H9 (cell line): ENCODE data around the gene NXN. TPM values are rescaled to one million over a fixed set of nuclear protein-coding genes. Genes with fewer than 3 reads are reported as not detected.

ENCODE experiments used
- DNase-seq: peaks from one replicate; pipeline ENCODE4 v3.0.0-alpha.2; 2017
- H2AFZ ChIP-seq: one replicate; pipeline ENCODE4 v1.6.1; 2013; ENCODE audit warnings: mild to moderate bottlenecking, low read length, control low read depth, moderate library complexity
- H2AK5ac ChIP-seq: 2 replicates; pipeline ENCODE4 v1.6.1; 2013; ENCODE audit warnings: low read length, control low read depth, mixed read lengths; ENCODE audit not compliant: insufficient read length
- H2BK120ac ChIP-seq: one replicate; pipeline ENCODE4 v1.6.1; 2013; ENCODE audit warnings: low read depth, mild to moderate bottlenecking, low read length, control low read depth, inconsistent platforms; ENCODE audit not compliant: poor library complexity, severe bottlenecking
- H2BK12ac ChIP-seq: 2 replicates; pipeline ENCODE4 v1.6.1; 2013; ENCODE audit warnings: low read length, control low read depth, mixed read lengths, low read depth; ENCODE audit not compliant: insufficient read length
- H2BK15ac ChIP-seq: 2 replicates; pipeline ENCODE4 v1.6.1; 2013; ENCODE audit warnings: low read depth, low read length, control low read depth
- H2BK20ac ChIP-seq: one replicate; pipeline ENCODE4 v1.6.1; 2013; ENCODE audit warnings: low read depth, mild to moderate bottlenecking, low read length, control low read depth, inconsistent platforms; ENCODE audit not compliant: poor library complexity, severe bottlenecking
- H2BK5ac ChIP-seq: 2 replicates; pipeline ENCODE4 v1.6.1; 2013; ENCODE audit warnings: low read length, control low read depth, mixed read lengths; ENCODE audit not compliant: insufficient read length
- H3K14ac ChIP-seq: 2 replicates; pipeline ENCODE4 v1.6.1; 2013; ENCODE audit warnings: low read length, control low read depth; ENCODE audit not compliant: insufficient read depth
- H3K18ac ChIP-seq: 2 replicates; pipeline ENCODE4 v1.6.1; 2013; ENCODE audit warnings: low read depth, mild to moderate bottlenecking, mixed read lengths, low read length, control low read depth; ENCODE audit not compliant: insufficient read length
- H3K23ac ChIP-seq: 2 replicates; pipeline ENCODE4 v1.6.1; 2013; ENCODE audit warnings: low read length, control low read depth, mixed read lengths, low read depth; ENCODE audit not compliant: insufficient read length
- H3K23me2 ChIP-seq: 2 replicates; pipeline ENCODE4 v1.6.1; 2013; ENCODE audit warnings: low read depth, mild to moderate bottlenecking, mixed read lengths, low read length, control low read depth; ENCODE audit not compliant: insufficient read length, poor library complexity, severe bottlenecking
- H3K27ac ChIP-seq: 2 replicates; pipeline ENCODE4 v1.5.1; 2013; ENCODE audit warnings: low read length, control low read depth, mixed read lengths, low read depth; ENCODE audit not compliant: insufficient read length
- H3K27me3 ChIP-seq: 2 replicates; pipeline ENCODE4 v1.6.1; 2013; ENCODE audit warnings: low read length, control low read depth, inconsistent platforms; ENCODE audit not compliant: insufficient read depth
- H3K4ac ChIP-seq: 2 replicates; pipeline ENCODE4 v1.6.1; 2013; ENCODE audit warnings: low read depth, mild to moderate bottlenecking, control low read depth, inconsistent platforms, low read length, moderate library complexity
- H3K4me1 ChIP-seq: 2 replicates; pipeline ENCODE4 v1.6.1; 2013; ENCODE audit warnings: low read length, control low read depth, inconsistent platforms; ENCODE audit not compliant: insufficient read depth
- H3K4me2 ChIP-seq: 2 replicates; pipeline ENCODE4 v1.6.1; 2013; ENCODE audit warnings: low read length, control low read depth, mixed read lengths; ENCODE audit not compliant: insufficient read length, insufficient read depth
- H3K56ac ChIP-seq: 2 replicates; pipeline ENCODE4 v1.6.1; 2013; ENCODE audit warnings: low read depth, mild to moderate bottlenecking, mixed read lengths, low read length, control low read depth; ENCODE audit not compliant: insufficient read length
- H3K79me1 ChIP-seq: 2 replicates; pipeline ENCODE4 v1.6.1; 2013; ENCODE audit warnings: low read depth, mild to moderate bottlenecking, moderate library complexity, low read length, control low read depth, inconsistent platforms; ENCODE audit not compliant: insufficient read depth, poor library complexity, severe bottlenecking
- H3K79me2 ChIP-seq: 2 replicates; pipeline ENCODE4 v1.6.1; 2013; ENCODE audit warnings: low read length, control low read depth, inconsistent platforms; ENCODE audit not compliant: insufficient read depth
- H3K9ac ChIP-seq: 2 replicates; pipeline ENCODE4 v1.6.1; 2013; ENCODE audit warnings: low read length, control low read depth, mixed read lengths; ENCODE audit not compliant: insufficient read length; ENCODE audit errors: extremely low read depth
- H3K9me3 ChIP-seq: one replicate; pipeline ENCODE4 v1.6.1; 2013; ENCODE audit warnings: low read depth, low read length, inconsistent platforms; ENCODE audit not compliant: control insufficient read depth
- H3T11ph ChIP-seq: one replicate; pipeline ENCODE4 v1.6.1; 2013; ENCODE audit warnings: mild to moderate bottlenecking, low read length, control low read depth, inconsistent platforms
- H4K20me1 ChIP-seq: one replicate; pipeline ENCODE4 v1.6.1; 2013; ENCODE audit not compliant: control insufficient read depth, insufficient read length, insufficient read depth
- H4K5ac ChIP-seq: 2 replicates; pipeline ENCODE4 v1.6.1; 2013; ENCODE audit warnings: low read depth, mild to moderate bottlenecking, mixed read lengths, low read length, control low read depth; ENCODE audit not compliant: insufficient read length
- H4K8ac ChIP-seq: replicated peaks from 2 replicates; pipeline ENCODE4 v1.6.1; 2013; ENCODE audit warnings: low read length, control low read depth, mixed read lengths, low read depth; ENCODE audit not compliant: insufficient read length
- H4K91ac ChIP-seq: 2 replicates; pipeline ENCODE4 v1.6.1; 2013; ENCODE audit warnings: low read depth, mild to moderate bottlenecking, moderate library complexity, mixed read lengths, low read length, control low read depth; ENCODE audit not compliant: insufficient read length
- H3K27ac Mint-ChIP-seq, 3 experiments: 2 replicates in 2 of 3; 3 replicates in 1 of 3; pipeline ENCODE4 v1.8.0; 2020 to 2021; ENCODE audit warnings: mixed read lengths in 3 of 3, mild to moderate bottlenecking in 1 of 3, moderate library complexity in 1 of 3
- H3K27me3 Mint-ChIP-seq: 2 replicates; pipeline ENCODE4 v1.8.0; 2021; ENCODE audit warnings: low read depth, mild to moderate bottlenecking, moderate library complexity, mixed read lengths
- H3K36me3 Mint-ChIP-seq, 3 experiments: 2 replicates in 2 of 3; 3 replicates in 1 of 3; pipeline ENCODE4 v1.8.0; 2020 to 2021; ENCODE audit warnings: low read depth in 3 of 3, mixed read lengths in 3 of 3; ENCODE audit not compliant: insufficient read depth in 1 of 3
- H3K4me1 Mint-ChIP-seq, 2 experiments: 2 replicates each; pipeline ENCODE4 v1.8.0; 2020; ENCODE audit warnings: mixed read lengths in 2 of 2
- H3K4me3 Mint-ChIP-seq, 2 experiments: 2 replicates in 1 of 2; 3 replicates in 1 of 2; pipeline ENCODE4 v1.8.0; 2020 to 2021; ENCODE audit warnings: mild to moderate bottlenecking in 2 of 2, mixed read lengths in 2 of 2, moderate library complexity in 1 of 2
- H3K9me3 Mint-ChIP-seq, 2 experiments: 2 replicates in 1 of 2; 3 replicates in 1 of 2; pipeline ENCODE4 v1.8.0; 2020; ENCODE audit warnings: mild to moderate bottlenecking in 2 of 2, mixed read lengths in 2 of 2, moderate library complexity in 1 of 2
- WGBS: extraction: QIAGEN DNeasy Blood & Tissue Kit; methylation state at CpG from one replicate; pipeline ENCODE4 v1.1.7; 2013; ENCODE audit warnings: missing lambda C conversion rate, low lambda C conversion rate, mixed read lengths; ENCODE audit not compliant: insufficient read length; ENCODE audit errors: extremely low coverage; 5-methylcytosine and 5-hydroxymethylcytosine counted together
- total RNA-seq: library from RNA; stranded (reverse); gene quantifications from 2 replicates; pipeline ENCODE4 v1.2.1, GENCODE V29; 2021
- TF ChIP-seq, protein P1 (sequence below): fragments of 200-600 bp; sonication (generic); conservative IDR thresholded peaks from 3 replicates; pipeline ENCODE4 v1.8.0; 2021; ENCODE audit warnings: antibody characterized with exemption, mild to moderate bottlenecking

Gene NXN
- total RNA-seq, 1 experiment from 2014 or later: 93.6 TPM

DNA sequence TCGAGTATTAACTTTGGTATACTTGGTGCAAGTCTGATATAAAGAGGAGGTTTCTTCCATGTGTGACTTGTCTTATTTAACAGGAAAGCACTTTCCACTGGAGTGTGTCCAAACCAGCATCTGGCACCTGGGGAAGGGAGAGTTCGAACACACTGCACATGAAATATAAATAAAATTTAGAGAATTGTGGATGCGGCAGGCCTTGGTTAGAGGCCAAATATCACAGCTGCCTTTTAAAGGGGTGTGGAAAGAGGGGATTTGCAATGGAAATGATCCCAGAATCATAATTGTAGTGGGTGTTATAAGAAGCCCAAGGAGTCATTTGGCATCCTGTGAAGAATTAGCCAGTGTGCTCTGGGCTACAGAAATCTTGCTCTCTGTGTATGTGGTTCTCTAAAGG lies 4.3 kb upstream of the NXN start:
- H3K4me2 ChIP-seq: no peak overlapping the region
- H3K4ac ChIP-seq: no peak overlapping the region
- no peak overlapping the region for H2BK5ac ChIP-seq
- no peaks in the 10 kb centered on the region for H3K4me1 ChIP-seq
- H4K8ac ChIP-seq: no peak overlapping the region
- no peak overlapping the region for H3K23ac ChIP-seq
- no peak overlapping the region for H2AK5ac ChIP-seq
- H3K9me3 ChIP-seq: no peaks in the 10 kb centered on the region
- no peak overlapping the region for H2BK15ac ChIP-seq
- H2AFZ ChIP-seq: no peak overlapping the region
- no peaks in the 10 kb centered on the region; the same call in 1 of the 2 replicates for H3K79me2 ChIP-seq
- no peak overlapping the region for H3K18ac ChIP-seq
- H3K4me1 Mint-ChIP-seq: peaks cover 5 to 9% of the 10 kb centered on the region in 2 experiments
- no peak overlapping the region for H2BK12ac ChIP-seq
- H3K23me2 ChIP-seq: peaks cover 6% of the 10 kb centered on the region
- H3K4me3 Mint-ChIP-seq: no peak overlapping the region
- no peak overlapping the region for H3K27ac Mint-ChIP-seq
- H3K9ac ChIP-seq: no peak overlapping the region
- H3K27ac ChIP-seq: no peak overlapping the region
- no peaks in the 10 kb centered on the region for H4K20me1 ChIP-seq
- no peak overlapping the region for H3T11ph ChIP-seq
- no peak overlapping the region for H3K14ac ChIP-seq
- WGBS: no CpG with 5 or more reads among the region's 3 CpGs
- no peak overlapping the region for H4K5ac ChIP-seq
- H3K56ac ChIP-seq: no peak overlapping the region
- DNase-seq: no peak
- H4K91ac ChIP-seq: no peak overlapping the region
- H2BK20ac ChIP-seq: no peak overlapping the region
- H3K79me1 ChIP-seq: no peaks in the 10 kb centered on the region
- no peak overlapping the region for H2BK120ac ChIP-seq
- no peaks in the 10 kb centered on the region for H3K36me3 Mint-ChIP-seq
- H3K9me3 Mint-ChIP-seq: no peaks in the 10 kb centered on the region
- H3K27me3 ChIP-seq: no peaks in the 10 kb centered on the region
- TF ChIP-seq, protein P1, sequence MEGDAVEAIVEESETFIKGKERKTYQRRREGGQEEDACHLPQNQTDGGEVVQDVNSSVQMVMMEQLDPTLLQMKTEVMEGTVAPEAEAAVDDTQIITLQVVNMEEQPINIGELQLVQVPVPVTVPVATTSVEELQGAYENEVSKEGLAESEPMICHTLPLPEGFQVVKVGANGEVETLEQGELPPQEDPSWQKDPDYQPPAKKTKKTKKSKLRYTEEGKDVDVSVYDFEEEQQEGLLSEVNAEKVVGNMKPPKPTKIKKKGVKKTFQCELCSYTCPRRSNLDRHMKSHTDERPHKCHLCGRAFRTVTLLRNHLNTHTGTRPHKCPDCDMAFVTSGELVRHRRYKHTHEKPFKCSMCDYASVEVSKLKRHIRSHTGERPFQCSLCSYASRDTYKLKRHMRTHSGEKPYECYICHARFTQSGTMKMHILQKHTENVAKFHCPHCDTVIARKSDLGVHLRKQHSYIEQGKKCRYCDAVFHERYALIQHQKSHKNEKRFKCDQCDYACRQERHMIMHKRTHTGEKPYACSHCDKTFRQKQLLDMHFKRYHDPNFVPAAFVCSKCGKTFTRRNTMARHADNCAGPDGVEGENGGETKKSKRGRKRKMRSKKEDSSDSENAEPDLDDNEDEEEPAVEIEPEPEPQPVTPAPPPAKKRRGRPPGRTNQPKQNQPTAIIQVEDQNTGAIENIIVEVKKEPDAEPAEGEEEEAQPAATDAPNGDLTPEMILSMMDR: no peak
- H3K27me3 Mint-ChIP-seq: no peaks in the 10 kb centered on the region; the same call in none of the 2 replicates
